HTERT RPE-1 (cell line): ENCODE data around the gene STRA6.
"Not testable (repeated sequence)": the region's sequence is repeated elsewhere in the genome, so short reads cannot be mapped to it uniquely, and the experiment has no call there.

ENCODE experiments used
- in situ Hi-C: fragments of 300-500 bp; cut with MboI; formaldehyde crosslinking; loops from 4 replicates; pipeline ENCODE4 v1.14.3; 2020; ENCODE audit warnings: low sequenced_read_pairs

The STRA6 gene

GRCh38 chr15:74167891-74168331, 34.7 kb downstream of the STRA6 start:
- in situ Hi-C loops, result no loop called here

GRCh38 chr15:74165461-74165860, 37.1 kb downstream of the STRA6 start:
- in situ Hi-C loops, result no loop called here

GRCh38 chr15:74162195-74162536, 40.4 kb downstream of the STRA6 start:
- in situ Hi-C loops, result not testable (repeated sequence)

- in situ Hi-C loops, result not testable (repeated sequence)
These were observed 42.2 kb downstream of the STRA6 start for GRCh38 chr15:74160390-74160789.

- in situ Hi-C loops, result no loop called here
These were observed 42.8 kb downstream of the STRA6 start for GRCh38 chr15:74159773-74160172.

GRCh38 chr15:74158855-74159650, 43.5 kb downstream of the STRA6 start:
- in situ Hi-C loops, result no loop called here

- in situ Hi-C loops, result no loop called here
These were observed 44.4 kb downstream of the STRA6 start for GRCh38 chr15:74157868-74158827.

GRCh38 chr15:74156678-74157411, 45.7 kb downstream of the STRA6 start:
- in situ Hi-C loops, result no loop called here

- in situ Hi-C loops, result no loop called here
These were observed 46.7 kb downstream of the STRA6 start for GRCh38 chr15:74155766-74156417.

- in situ Hi-C loops, result no loop called here
These were observed 55.5 kb downstream of the STRA6 start for GRCh38 chr15:74147051-74147450.

GRCh38 chr15:74146277-74146800, 56.2 kb downstream of the STRA6 start:
- in situ Hi-C loops, result no loop called here

GRCh38 chr15:74144153-74144775, 58.3 kb downstream of the STRA6 start:
- in situ Hi-C loops, result no loop called here

GRCh38 chr15:74141591-74141990, 61.0 kb downstream of the STRA6 start:
- in situ Hi-C loops, result no loop called here

- in situ Hi-C loops, result no loop called here
These were observed 63.9 kb downstream of the STRA6 start for GRCh38 chr15:74138642-74139041.

- in situ Hi-C loops, result no loop called here
These were observed 65.1 kb downstream of the STRA6 start for GRCh38 chr15:74137537-74137894.

- in situ Hi-C loops, result no loop called here
These were observed 65.6 kb downstream of the STRA6 start for GRCh38 chr15:74136814-74137536.

GRCh38 chr15:74136540-74136813, 66.1 kb downstream of the STRA6 start:
- in situ Hi-C loops, result no loop called here

GRCh38 chr15:74135041-74135565, 67.5 kb downstream of the STRA6 start:
- in situ Hi-C loops, result no loop called here

- in situ Hi-C loops, result no loop called here
These were observed 68.1 kb downstream of the STRA6 start for GRCh38 chr15:74134387-74135027.
